H1 (cell line): Measurements from ENCODE around the gene TSKU. TPM values are rescaled to one million over a fixed set of nuclear protein-coding genes. Genes with fewer than 3 reads are reported as not detected.

ENCODE experiments used
- EZH2 ChIP-seq: fragments of 200-600 bp; sonication (generic); IDR thresholded peaks from 2 replicates; pipeline ENCODE4 v1.7.1; 2012; ENCODE audit warnings: low read depth, mild to moderate bottlenecking, moderate library complexity, low read length, inconsistent platforms; ENCODE audit not compliant: severe bottlenecking
- FOSL1 ChIP-seq: IDR thresholded peaks from 2 replicates; pipeline ENCODE4 v1.6.1; 2011; ENCODE audit warnings: mild to moderate bottlenecking, low read depth, low read length, moderate library complexity; ENCODE audit not compliant: insufficient read depth
- polyA plus RNA-seq, 7 experiments: library from polyadenylated mRNA; depleted of rRNA in 3 of 7; stranded (reverse) in 5 of 7; unstranded in 2 of 7; fragments of >200 nt in 5 of 7; fragments of 200-250 nt in 2 of 7; gene quantifications; 1 replicate in 5 of 7; 2 replicates in 1 of 7; 4 replicates in 1 of 7; pipeline versions ENCODE4 v1.2.1 to v1.2.3, GENCODE V29; 2011 to 2013; ENCODE audit warnings: missing spikeins in 2 of 7, mixed read lengths in 2 of 7
- total RNA-seq: library from RNA; stranded (reverse); fragmentation: NEBNext Ultra II Directional; extraction: Animal tissue kit (Norgen Biotek cat#: 25700); gene quantifications from 2 replicates; pipeline ENCODE4 v1.2.1, GENCODE V29; 2021

Gene TSKU
- total and polyA plus RNA-seq, 2 of the 8 experiments (the other 6 are each of a cell fraction or from before 2014, with no cell fraction given) = 22.8 to 28.4 TPM

DNA sequence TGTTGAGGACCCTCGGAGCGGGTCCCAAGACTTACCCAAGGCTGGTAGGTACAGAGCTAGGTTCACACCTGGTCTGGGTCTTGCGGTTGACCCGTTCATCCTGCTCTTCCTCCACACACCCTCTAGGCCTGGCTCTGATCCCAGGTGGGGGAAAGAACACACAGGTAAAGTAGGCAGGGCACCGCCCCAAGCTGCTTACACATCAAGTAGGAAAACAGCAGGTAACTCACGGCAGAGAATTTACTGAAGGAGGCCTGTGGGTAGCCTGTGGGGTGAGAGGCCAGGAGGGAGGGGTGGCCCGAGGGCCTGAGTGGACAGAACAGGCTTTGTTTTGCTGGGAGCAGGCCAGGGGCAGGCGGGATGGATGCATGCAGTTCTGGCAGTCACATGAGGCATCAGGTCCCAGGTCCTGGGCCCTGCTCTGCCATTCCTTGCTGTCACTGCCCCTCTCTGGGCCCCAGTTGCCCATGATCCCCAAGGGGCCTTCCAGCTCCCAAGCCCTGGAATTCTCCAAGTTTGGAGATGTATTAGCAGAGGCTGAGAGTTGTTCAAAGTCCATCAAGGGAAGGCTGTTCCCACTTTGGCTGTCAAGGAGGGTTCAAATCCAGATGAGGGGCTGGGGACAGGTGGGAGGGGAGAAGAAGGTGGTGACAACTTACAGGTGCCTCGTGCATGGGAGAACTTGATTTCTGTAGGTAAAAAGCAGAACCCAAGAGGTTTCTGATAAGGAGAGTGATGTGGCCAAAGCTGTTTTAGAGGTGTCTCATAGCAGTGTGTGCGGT, 5.7 kb downstream of the TSKU start (continued):
- TF ChIP-seq FOSL1 (no peak), EZH2 (no peak)
